Duodenal mucosa (tissue), 2 donors: ENCODE results near the gene NT5DC1.

ENCODE experiments used
- H3K27ac ChIP-seq: one replicate; pipeline ENCODE4 v1.7.0; 2013; ENCODE audit warnings: low read depth, low read length
- H3K27me3 ChIP-seq, 2 donors: one replicate each; pipeline ENCODE4 v1.7.0; 2013; ENCODE audit warnings: low read length in 2 of 2, control low read depth in 1 of 2; ENCODE audit not compliant: insufficient read depth in 2 of 2, control insufficient read depth in 1 of 2
- H3K36me3 ChIP-seq, 2 donors: one replicate each; pipeline ENCODE4 v1.7.0; 2013; ENCODE audit warnings: low read length in 2 of 2, control low read depth in 1 of 2; ENCODE audit not compliant: insufficient read depth in 2 of 2, control insufficient read depth in 1 of 2
- H3K4me1 ChIP-seq, 2 donors: one replicate each; pipeline ENCODE4 v1.7.0; 2013; ENCODE audit warnings: low read length in 2 of 2, control low read depth in 1 of 2; ENCODE audit not compliant: insufficient read depth in 2 of 2, control insufficient read depth in 1 of 2
- H3K4me3 ChIP-seq, 2 donors: one replicate each; pipeline ENCODE4 v1.7.0; 2013; ENCODE audit warnings: low read length in 2 of 2, low read depth in 1 of 2
- H3K9ac ChIP-seq, 2 donors: one replicate each; pipeline ENCODE4 v1.7.0; 2013; ENCODE audit warnings: low read length in 2 of 2, low read depth in 1 of 2
- H3K9me3 ChIP-seq, 2 donors: one replicate each; pipeline ENCODE4 v1.7.0; 2013; ENCODE audit warnings: low read length in 2 of 2, control low read depth in 1 of 2; ENCODE audit not compliant: control insufficient read depth in 1 of 2

Gene NT5DC1

GRCh38 chr6:116070101-116070500, 30.6 kb upstream of the NT5DC1 start:
- Histone ChIP-seq H3K27ac (no peak overlapping the region), H3K9me3 (no peaks in the 10 kb centered on the region), H3K4me3 (no peak overlapping the region)

DNA sequence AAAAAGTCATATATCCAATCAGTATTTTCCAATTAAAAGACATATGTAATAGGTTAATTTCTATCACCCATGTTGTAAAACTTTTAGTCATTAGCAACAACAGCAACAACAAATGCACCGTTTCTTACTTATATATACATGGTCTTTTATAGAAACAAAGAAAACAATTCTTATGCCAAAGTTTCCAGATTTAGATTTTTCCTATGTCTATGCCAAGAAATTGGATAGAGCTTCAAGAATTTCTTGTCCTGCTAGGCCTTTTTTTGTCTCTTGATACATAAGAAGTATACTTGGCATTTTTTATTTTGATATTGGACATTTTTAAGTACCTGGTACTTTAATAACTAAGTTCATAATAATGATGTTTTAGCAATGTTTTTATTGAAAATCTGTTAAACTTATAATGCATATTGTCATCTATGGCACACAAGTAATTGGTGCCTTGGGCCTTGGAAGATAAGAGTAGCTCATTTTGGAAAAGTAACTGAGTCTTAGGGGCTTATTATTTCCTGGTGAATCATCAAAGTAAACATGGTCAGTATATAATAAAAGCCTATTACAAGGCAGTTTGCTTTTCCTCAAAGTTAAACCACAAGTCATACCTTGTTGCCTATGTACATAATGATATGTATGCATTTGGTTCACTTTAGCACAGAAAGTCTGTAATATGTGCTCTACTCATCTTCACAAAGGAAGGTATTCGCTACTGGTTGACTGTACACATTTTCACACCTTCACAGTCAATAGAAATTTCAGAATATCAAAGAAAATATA, 29.9 kb upstream of the NT5DC1 start:
- H3K9ac ChIP-seq, result no peak overlapping the region
- no peaks in the 10 kb centered on the region for H3K27me3 ChIP-seq
- no peaks in the 10 kb centered on the region for H3K36me3 ChIP-seq
- no peaks in the 10 kb centered on the region for H3K9me3 ChIP-seq
- H3K4me1 ChIP-seq, result no peaks in the 10 kb centered on the region
- H3K27ac ChIP-seq, result no peak overlapping the region
- no peak overlapping the region for H3K4me3 ChIP-seq

More at GRCh38 chr6:116070101-116070500, 30.6 kb upstream of the NT5DC1 start:
- H3K36me3 ChIP-seq, result no peaks in the 10 kb centered on the region
- no peaks in the 10 kb centered on the region for H3K27me3 ChIP-seq
- H3K9ac ChIP-seq, result no peak overlapping the region
- H3K4me1 ChIP-seq, result no peaks in the 10 kb centered on the region

DNA sequence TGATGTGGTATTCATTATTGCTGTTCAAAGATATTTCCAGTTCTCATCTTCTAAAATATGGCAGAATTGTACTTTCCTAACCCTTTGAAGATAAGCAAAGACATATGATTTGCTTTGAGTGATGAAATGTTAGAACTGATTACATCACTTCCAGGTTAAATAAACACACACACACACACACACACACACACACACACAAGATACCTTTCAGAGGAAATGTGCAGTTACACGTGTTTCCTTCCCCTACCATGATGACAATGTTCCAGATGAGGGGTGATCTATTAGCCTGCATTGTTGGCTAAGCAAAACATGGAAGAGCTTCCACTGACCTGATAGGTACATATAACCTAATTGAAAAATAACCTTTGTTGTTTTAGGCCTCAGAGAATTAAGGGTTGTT, 28.3 kb upstream of the NT5DC1 start:
- H3K4me1 ChIP-seq, result peaks cover 4 to 10% of the 10 kb centered on the region in 2 donors
- H3K36me3 ChIP-seq, result no peaks in the 10 kb centered on the region
- H3K9me3 ChIP-seq, result no peaks in the 10 kb centered on the region
- H3K27ac ChIP-seq, result no peak overlapping the region
- no peak overlapping the region for H3K9ac ChIP-seq
- H3K4me3 ChIP-seq, result no peak overlapping the region
- H3K27me3 ChIP-seq, result no peaks in the 10 kb centered on the region

DNA sequence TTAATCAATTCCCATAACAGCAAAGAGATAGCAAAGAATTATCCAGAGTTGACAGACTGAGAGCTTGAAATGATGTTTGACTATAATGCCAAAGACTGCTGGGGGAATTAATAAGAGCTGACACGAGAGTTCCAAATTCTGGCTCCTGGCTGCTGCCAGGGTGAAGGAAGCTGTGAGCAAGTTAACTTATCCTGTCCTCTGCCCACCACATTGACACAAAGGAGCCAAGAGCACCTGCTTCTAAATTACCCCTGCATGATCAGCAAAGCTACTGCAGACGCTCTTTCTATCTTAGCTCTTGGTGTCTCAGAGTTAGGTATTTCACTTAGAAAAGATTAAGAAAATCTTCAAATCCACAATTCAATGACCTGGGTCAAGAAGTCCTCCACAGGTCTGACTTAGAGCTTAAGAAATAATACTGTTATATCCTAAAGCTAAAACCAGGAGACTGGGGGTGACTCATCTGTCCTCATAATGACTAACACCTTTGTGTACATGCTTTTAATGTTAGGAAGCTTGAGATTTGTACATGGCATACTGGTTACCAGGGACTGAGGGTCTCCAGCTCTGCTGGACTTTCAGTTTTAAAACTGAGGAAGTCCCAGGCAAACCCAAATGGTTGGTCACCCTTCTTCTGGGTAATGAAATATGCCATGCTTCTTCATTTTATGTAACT, 26.8 kb upstream of the NT5DC1 start:
- no peak overlapping the region for H3K27ac ChIP-seq
- H3K36me3 ChIP-seq, result no peaks in the 10 kb centered on the region
- H3K4me1 ChIP-seq, result peaks cover 5 to 14% of the 10 kb centered on the region in 2 donors

GRCh38 chr6:116074732-116075390, 25.8 kb upstream of the NT5DC1 start:
- Histone ChIP-seq H3K4me3 (no peak overlapping the region), H3K4me1 (peaks cover 5 to 14% of the 10 kb centered on the region in 2 donors), H3K27ac (no peak overlapping the region), H3K9ac (no peak overlapping the region), H3K9me3 (no peaks in the 10 kb centered on the region), H3K27me3 (no peaks in the 10 kb centered on the region), H3K36me3 (no peaks in the 10 kb centered on the region)

More for the DNA sequence above, 26.8 kb upstream of the NT5DC1 start:
- Histone ChIP-seq H3K27me3 (no peaks in the 10 kb centered on the region), H3K9ac (no peak overlapping the region), H3K9me3 (no peaks in the 10 kb centered on the region), H3K4me3 (no peak overlapping the region)

- Histone ChIP-seq H3K4me1 (peaks cover 5 to 14% of the 10 kb centered on the region in 2 donors), H3K9ac (no peak overlapping the region), H3K4me3 (no peak overlapping the region), H3K27me3 (no peaks in the 10 kb centered on the region), H3K27ac (no peak overlapping the region), H3K36me3 (no peaks in the 10 kb centered on the region), H3K9me3 (no peaks in the 10 kb centered on the region)
Measured at GRCh38 chr6:116078522-116078921, 22.1 kb upstream of the NT5DC1 start.

DNA sequence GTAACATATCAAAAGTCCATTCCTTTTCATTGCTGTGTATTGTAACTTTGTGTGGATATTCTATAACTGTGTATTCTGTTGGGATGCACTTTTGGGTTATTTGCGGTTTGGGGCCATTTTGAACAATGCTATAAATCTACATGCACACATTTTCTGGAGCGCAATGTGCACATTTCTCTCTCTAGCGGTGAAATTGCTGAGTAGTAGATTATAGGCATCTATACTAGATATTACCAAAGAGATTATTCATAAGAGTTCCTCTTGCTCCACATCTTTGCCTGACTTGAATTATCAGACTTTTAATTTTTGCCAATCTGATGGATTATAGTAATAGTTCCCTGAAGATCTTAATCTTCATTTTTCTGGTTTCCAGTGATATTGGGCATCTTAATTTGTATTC, 21.7 kb upstream of the NT5DC1 start:
- no peaks in the 10 kb centered on the region for H3K36me3 ChIP-seq
- H3K4me3 ChIP-seq, result no peak overlapping the region
- H3K9me3 ChIP-seq, result no peaks in the 10 kb centered on the region
- H3K9ac ChIP-seq, result no peak overlapping the region
- H3K4me1 ChIP-seq, result peaks cover 5 to 14% of the 10 kb centered on the region in 2 donors
- H3K27me3 ChIP-seq, result no peaks in the 10 kb centered on the region
- no peak overlapping the region for H3K27ac ChIP-seq

- Histone ChIP-seq H3K27ac (no peak overlapping the region), H3K27me3 (no peaks in the 10 kb centered on the region), H3K9me3 (no peaks in the 10 kb centered on the region), H3K4me3 (no peak overlapping the region), H3K4me1 (no peaks in the 10 kb centered on the region), H3K9ac (no peak overlapping the region), H3K36me3 (no peaks in the 10 kb centered on the region)
Measured at GRCh38 chr6:116083052-116083451, 17.6 kb upstream of the NT5DC1 start.

- no peaks in the 10 kb centered on the region for H3K27me3 ChIP-seq
- H3K9ac ChIP-seq, result no peak overlapping the region
- H3K36me3 ChIP-seq, result no peaks in the 10 kb centered on the region
- H3K9me3 ChIP-seq, result no peaks in the 10 kb centered on the region
- H3K4me3 ChIP-seq, result no peak overlapping the region
- no peak overlapping the region for H3K27ac ChIP-seq
- H3K4me1 ChIP-seq, result no peaks in the 10 kb centered on the region
Measured at GRCh38 chr6:116084284-116084683, 16.4 kb upstream of the NT5DC1 start.

- Histone ChIP-seq H3K4me3 (no peak overlapping the region), H3K9ac (no peak overlapping the region), H3K36me3 (no peaks in the 10 kb centered on the region), H3K9me3 (no peaks in the 10 kb centered on the region), H3K27ac (no peak overlapping the region), H3K27me3 (no peaks in the 10 kb centered on the region), H3K4me1 (no peaks in the 10 kb centered on the region)
Measured at GRCh38 chr6:116087437-116088027, 13.1 kb upstream of the NT5DC1 start.
